B cell (primary cell): ENCODE data around the gene TTC21A. TPM values are rescaled to one million over a fixed set of nuclear protein-coding genes. Genes with fewer than 3 reads are reported as not detected.

ENCODE experiments used
- ATAC-seq: fragments of 200-7000 bp; cut with Tn5 transposase; one replicate; pipeline ENCODE4 v1.10.0; 2021; ENCODE audit warnings: low read depth, mild to moderate bottlenecking, moderate number of reproducible peaks, moderate library complexity
- CTCF ChIA-PET: fragments of 350-600 bp; sonication (Branson Sonifier 250); formaldehyde crosslinking; loops from one replicate; lab custom pipeline; 2021; ENCODE audit warnings: antibody characterized with exemption, inconsistent platforms; lab: Charles Lee
- POLR2A ChIA-PET: fragments of 350-600 bp; sonication (Branson Sonifier 250); formaldehyde crosslinking; loops from one replicate; lab custom pipeline; 2021; ENCODE audit warnings: antibody characterized with exemption; lab: Charles Lee
- DNase-seq: peaks from one replicate; pipeline ENCODE4 v3.0.0; 2013
- H2AFZ ChIP-seq: 2 replicates; pipeline ENCODE4 v1.6.1; 2012; ENCODE audit warnings: mild to moderate bottlenecking, low read depth, low read length; ENCODE audit not compliant: insufficient read depth, poor library complexity, severe bottlenecking
- H3K27ac ChIP-seq, 2 donors: 1 replicate in 1 of 2; 2 replicates in 1 of 2; pipeline ENCODE4 v1.5.1; 2012 to 2013; ENCODE audit warnings: low read length in 2 of 2, mild to moderate bottlenecking in 2 of 2, moderate library complexity in 1 of 2
- H3K27me3 ChIP-seq, 4 experiments: fragments of 200-600 bp in 1 of 4; sonication (generic) in 1 of 4; replicated peaks in 1 of 4; 1 replicate in 2 of 4; 2 replicates in 2 of 4; pipeline versions ENCODE4 v1.6.1 to v1.7.0; 2013 to 2016; ENCODE audit warnings: low read length in 3 of 4, mild to moderate bottlenecking in 2 of 4, mixed read lengths in 1 of 4, moderate library complexity in 1 of 4; ENCODE audit not compliant: insufficient read depth in 4 of 4, control insufficient read depth in 3 of 4; ENCODE audit errors: control extremely low read depth in 1 of 4
- H3K36me3 ChIP-seq, 2 experiments: replicated peaks in 1 of 2; 1 replicate in 1 of 2; 2 replicates in 1 of 2; pipeline versions ENCODE4 v1.6.1 to v1.7.1; 2013; ENCODE audit warnings: low read length in 1 of 2; ENCODE audit not compliant: insufficient read depth in 2 of 2, control insufficient read depth in 1 of 2; ENCODE audit errors: control extremely low read depth in 1 of 2, extremely low read depth in 1 of 2
- H3K4me1 ChIP-seq, 2 donors: fragments of 200-600 bp in 1 of 2; sonication (generic) in 1 of 2; 1 replicate in 1 of 2; 2 replicates in 1 of 2; pipeline versions ENCODE4 v1.5.1 to v1.6.1; 2013 to 2017; ENCODE audit warnings: low read length in 2 of 2; ENCODE audit not compliant: control insufficient read depth in 2 of 2, insufficient read depth in 2 of 2
- H3K4me2 ChIP-seq: replicated peaks from 2 replicates; pipeline ENCODE3; 2012; ENCODE audit warnings: mild to moderate bottlenecking, low read depth, low read length; ENCODE audit not compliant: poor library complexity, severe bottlenecking
- H3K4me3 ChIP-seq, 5 experiments: fragments of 200-600 bp in 1 of 5; sonication (generic) in 1 of 5; 1 replicate in 3 of 5; 2 replicates in 2 of 5; pipeline versions ENCODE4 v1.5.1 to v1.7.0; 2011 to 2016; ENCODE audit warnings: low read length in 4 of 5, mild to moderate bottlenecking in 4 of 5, low read depth in 2 of 5, control low read depth in 1 of 5, moderate library complexity in 1 of 5; ENCODE audit not compliant: insufficient read depth in 1 of 5; ENCODE audit errors: control extremely low read depth in 1 of 5, extremely low read depth in 1 of 5
- H3K79me2 ChIP-seq: fragments of 200-600 bp; sonication (generic); one replicate; pipeline ENCODE4 v1.6.0; 2016; ENCODE audit warnings: low read length; ENCODE audit not compliant: control insufficient read depth, insufficient read depth
- H3K9ac ChIP-seq: fragments of 200-600 bp; sonication (generic); 2 replicates; pipeline ENCODE4 v1.6.1; 2017; ENCODE audit warnings: mild to moderate bottlenecking, low read length, moderate library complexity
- H3K9me3 ChIP-seq, 3 donors: one replicate each; pipeline versions ENCODE4 v1.6.1 to v1.7.1; 2013; ENCODE audit warnings: low read length in 2 of 3; ENCODE audit not compliant: control insufficient read depth in 2 of 3, insufficient read depth in 1 of 3; ENCODE audit errors: control extremely low read depth in 1 of 3
- H4K20me1 ChIP-seq: 2 replicates; pipeline ENCODE4 v1.6.0; 2012; ENCODE audit warnings: mild to moderate bottlenecking, low read length; ENCODE audit not compliant: insufficient read depth, control insufficient read depth, poor library complexity, severe bottlenecking
- H3K27ac Mint-ChIP-seq: one replicate; pipeline ENCODE4 v1.8.0; 2021; ENCODE audit warnings: mixed read lengths
- H3K27me3 Mint-ChIP-seq: one replicate; pipeline ENCODE4 v1.8.0; 2021; ENCODE audit warnings: mixed read lengths
- H3K4me1 Mint-ChIP-seq: one replicate; pipeline ENCODE4 v1.8.0; 2021; ENCODE audit warnings: mixed read lengths
- H3K4me3 Mint-ChIP-seq: one replicate; pipeline ENCODE4 v1.8.0; 2021; ENCODE audit warnings: mixed read lengths
- H3K9me3 Mint-ChIP-seq: one replicate; pipeline ENCODE4 v1.8.0; 2022; ENCODE audit warnings: mixed read lengths; ENCODE audit not compliant: insufficient read depth
- EZH2 ChIP-seq: IDR thresholded peaks from 2 replicates; pipeline ENCODE4 v1.6.1; 2012; ENCODE audit warnings: borderline replicate concordance, low read depth, mild to moderate bottlenecking, moderate library complexity, low read length; ENCODE audit not compliant: insufficient read depth, poor library complexity, severe bottlenecking
- WGBS: methylation state at CpG from one replicate; pipeline ENCODE4 v1.1.5; 2013; ENCODE audit warnings: missing lambda C conversion rate; ENCODE audit not compliant: insufficient coverage; 5-methylcytosine and 5-hydroxymethylcytosine counted together
- intact Hi-C: fragments of 100-400 bp; cut with micrococcal nuclease; formaldehyde crosslinking; loops from one replicate; pipeline ENCODE4 v1.10.0; 2022
- polyA plus RNA-seq: library from polyadenylated mRNA; depleted of rRNA; stranded (reverse); fragments of >200 nt; gene quantifications from 2 replicates; pipeline ENCODE4 v1.2.3, GENCODE V29; 2012
- total RNA-seq, 2 donors: library from RNA; stranded (reverse); fragments of 120-200 nt in 1 of 2; gene quantifications; 1 replicate in 1 of 2; 2 replicates in 1 of 2; pipeline versions ENCODE4 v1.2.3 to v1.2.4, GENCODE V29; 2013 to 2022
- TF ChIP-seq, protein P1 (sequence below): fragments of 200-600 bp; IDR thresholded peaks from one replicate; pipeline ENCODE4 v1.8.0; 2022; ENCODE audit warnings: antibody characterized with exemption, mild to moderate bottlenecking

TTC21A gene
- total and polyA plus RNA-seq, 2 donors (not counting 1 experiment from before 2014, with no cell fraction given), result 49.2 to 106 TPM

DNA sequence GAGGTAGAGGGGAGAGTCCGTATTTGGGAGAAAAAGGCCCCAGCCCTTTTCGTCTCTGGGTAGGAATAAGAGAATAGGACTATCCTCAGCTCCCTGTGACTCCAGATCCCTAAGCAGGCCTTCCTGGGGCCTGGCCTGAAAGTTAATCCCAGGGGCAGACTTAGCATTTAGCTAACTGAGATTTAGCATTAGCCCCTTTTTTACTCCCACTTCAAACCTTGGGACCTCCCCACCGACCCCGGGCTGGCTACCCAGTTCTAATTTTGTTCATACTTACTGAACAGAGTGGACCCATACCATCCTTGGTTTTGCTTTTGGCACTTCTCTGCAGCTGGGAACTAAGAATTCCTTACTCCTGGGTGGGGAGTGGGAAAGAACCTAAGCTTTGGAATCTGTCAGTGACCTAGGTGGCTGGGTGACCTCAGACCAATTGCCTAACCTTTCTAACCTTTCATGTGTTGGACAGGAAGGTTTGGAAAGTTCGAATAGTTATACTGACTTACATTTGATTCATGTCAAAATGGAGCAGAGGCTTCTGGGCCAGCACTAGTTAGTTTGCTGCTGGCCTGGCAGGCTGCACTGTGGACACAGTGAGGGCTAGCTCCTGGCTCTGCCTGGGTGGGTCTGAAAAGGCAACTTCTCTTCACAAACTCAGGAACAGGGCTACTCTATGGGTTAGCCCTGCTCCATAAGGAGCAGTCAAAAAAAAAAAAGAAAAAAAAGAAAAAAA is 11.6 kb downstream of the TTC21A start:
- ChIA-PET POLR2A (interaction anchor here (0.6 kb wide), 1 partner anchor 41 kb away, joined by 4 read pairs; no protein-coding TSS in a partner anchor), CTCF (interaction anchor here (0.6 to 2.2 kb wide), 6 partner anchors 8 to 286 kb away, joined by 3 to 9 read pairs (median 4); no protein-coding TSS in a partner anchor)
- Histone ChIP-seq H3K4me3 (no peak overlapping the region), H4K20me1 (no peaks in the 10 kb centered on the region), H3K36me3 (peaks cover 0 to 41% of the 10 kb centered on the region in 2 experiments), H3K27ac (no peak overlapping the region), H3K4me2 (no peak overlapping the region), H3K79me2 (no peaks in the 10 kb centered on the region), H3K9ac (no peak overlapping the region), H3K27me3 (no peaks in the 10 kb centered on the region), H3K4me1 (peaks cover 37 to 44% of the 10 kb centered on the region in 2 donors), H2AFZ (no peak overlapping the region), H3K9me3 (no peaks in the 10 kb centered on the region)
- H3K4me1 Mint-ChIP-seq, result peaks cover 46% of the 10 kb centered on the region
- no peak overlapping the region for H3K4me3 Mint-ChIP-seq
- H3K27me3 Mint-ChIP-seq, result no peaks in the 10 kb centered on the region
- intact Hi-C loops, result no loop called here
- WGBS, result 100% methylated on average over 3 of the region's 5 CpGs
- DNase-seq, result no peak
- H3K9me3 Mint-ChIP-seq, result no peaks in the 10 kb centered on the region
- TF ChIP-seq EZH2, result no peak
- TF ChIP-seq, protein P1, sequence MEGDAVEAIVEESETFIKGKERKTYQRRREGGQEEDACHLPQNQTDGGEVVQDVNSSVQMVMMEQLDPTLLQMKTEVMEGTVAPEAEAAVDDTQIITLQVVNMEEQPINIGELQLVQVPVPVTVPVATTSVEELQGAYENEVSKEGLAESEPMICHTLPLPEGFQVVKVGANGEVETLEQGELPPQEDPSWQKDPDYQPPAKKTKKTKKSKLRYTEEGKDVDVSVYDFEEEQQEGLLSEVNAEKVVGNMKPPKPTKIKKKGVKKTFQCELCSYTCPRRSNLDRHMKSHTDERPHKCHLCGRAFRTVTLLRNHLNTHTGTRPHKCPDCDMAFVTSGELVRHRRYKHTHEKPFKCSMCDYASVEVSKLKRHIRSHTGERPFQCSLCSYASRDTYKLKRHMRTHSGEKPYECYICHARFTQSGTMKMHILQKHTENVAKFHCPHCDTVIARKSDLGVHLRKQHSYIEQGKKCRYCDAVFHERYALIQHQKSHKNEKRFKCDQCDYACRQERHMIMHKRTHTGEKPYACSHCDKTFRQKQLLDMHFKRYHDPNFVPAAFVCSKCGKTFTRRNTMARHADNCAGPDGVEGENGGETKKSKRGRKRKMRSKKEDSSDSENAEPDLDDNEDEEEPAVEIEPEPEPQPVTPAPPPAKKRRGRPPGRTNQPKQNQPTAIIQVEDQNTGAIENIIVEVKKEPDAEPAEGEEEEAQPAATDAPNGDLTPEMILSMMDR, result no peak
- no peak for ATAC-seq
- peak overlapping the region; percentile 56 for H3K27ac Mint-ChIP-seq

- DNase-seq (peak; percentile 32), ATAC-seq (peak; percentile 65)
- Histone ChIP-seq H3K9me3 (no peaks in the 10 kb centered on the region), H3K27me3 (no peaks in the 10 kb centered on the region), H3K79me2 (no peaks in the 10 kb centered on the region), H3K4me3 (no peak overlapping the region), H4K20me1 (no peaks in the 10 kb centered on the region), H3K4me1 (peaks cover 41 to 51% of the 10 kb centered on the region in 2 donors), H3K36me3 (peaks cover 0 to 38% of the 10 kb centered on the region in 2 experiments), H3K4me2 (peak overlapping the region; percentile 59), H2AFZ (no peak overlapping the region), H3K27ac (peak overlapping the region in 1 of 2 donors; percentile 69), H3K9ac (no peak overlapping the region)
- no CpG with 5 or more reads among the region's 2 CpGs for WGBS
- H3K4me3 Mint-ChIP-seq, result peak overlapping the region; percentile 54
- H3K27me3 Mint-ChIP-seq, result no peaks in the 10 kb centered on the region
- H3K4me1 Mint-ChIP-seq, result peaks cover 60% of the 10 kb centered on the region
- no peaks in the 10 kb centered on the region for H3K9me3 Mint-ChIP-seq
- ChIA-PET CTCF (interaction anchor here (1.1 kb wide), 1 partner anchor 166 kb away, joined by 4 read pairs; no protein-coding TSS in a partner anchor), POLR2A (interaction anchor here (1.3 to 1.4 kb wide), 2 partner anchors 15 to 25 kb away, joined by 3 to 4 read pairs; partner anchors contain the start of genes GORASP1 and TTC21A)
- intact Hi-C loops, result loop anchor here (1.0 to 2.0 kb wide), 2 partner anchors 13 to 27 kb away; no protein-coding TSS in a partner anchor
- H3K27ac Mint-ChIP-seq, result peak overlapping the region; percentile 76
- TF ChIP-seq, protein P1, result no peak
- no peak for TF ChIP-seq EZH2
Observed at GRCh38 chr3:39121621-39122020, 14.1 kb downstream of the TTC21A start.
